ENCODE results near the gene MAFG. TPM values are rescaled to one million over a fixed set of nuclear protein-coding genes. Genes with fewer than 3 reads are reported as not detected.

MAFG gene
- total RNA-seq, 4 donors from 2014 or later: 10.0 to 26.6 (median 23.5) TPM

GRCh38 chr17:81878294-81878693 is 49.2 kb downstream of the MAFG start:
- Histone ChIP-seq H3K9me3 (no peaks in the 10 kb centered on the region), H3K27ac (peak overlapping the region in 3 of 4 donors; percentile 34 to 69 (median 60)), H3K4me3 (no peak overlapping the region), H3K36me3 (peaks cover 0 to 51% (median 0%) of the 10 kb centered on the region in 3 donors), H3K27me3 (no peaks in the 10 kb centered on the region), H3K4me1 (peaks cover 0 to 9% (median 0%) of the 10 kb centered on the region in 3 donors)
- TF ChIP-seq CTCF (IDR thresholded peaks at IDR 0.05) (no peak), POLR2A (IDR thresholded peaks at IDR 0.05) (no peak)
- WGBS, 2 donors: 80 to 82% methylated on average over 3 of the region's 3 CpGs
- intact Hi-C loops (cut with DNase I): no loop called here
- no peak for DNase-seq

- H3K9me3 ChIP-seq: no peaks in the 10 kb centered on the region
- H3K27me3 ChIP-seq: no peaks in the 10 kb centered on the region
- WGBS, 2 donors: 89 to 92% methylated on average over 4 to 5 of the region's 5 CpGs
- H3K4me3 ChIP-seq: no peak overlapping the region
- TF ChIP-seq CTCF (IDR thresholded peaks at IDR 0.05) (no peak), POLR2A (IDR thresholded peaks at IDR 0.05) (no peak)
- H3K4me1 ChIP-seq: peaks cover 0 to 16% (median 4%) of the 10 kb centered on the region in 3 donors
- peaks cover 0 to 43% (median 0%) of the 10 kb centered on the region in 3 donors for H3K36me3 ChIP-seq
- no peak for DNase-seq
- no peak overlapping the region for H3K27ac ChIP-seq
- intact Hi-C loops (cut with DNase I): no loop called here
Observed at GRCh38 chr17:81877569-81877968, 50.0 kb downstream of the MAFG start.

- peaks cover 30 to 67% (median 42%) of the 10 kb centered on the region in 3 donors for H3K4me1 ChIP-seq
- H3K9me3 ChIP-seq: no peaks in the 10 kb centered on the region
- no peaks in the 10 kb centered on the region for H3K27me3 ChIP-seq
- peak overlapping the region; percentile 71 to 89 (median 78) for H3K4me3 ChIP-seq
- H3K27ac ChIP-seq: peak overlapping the region; percentile 95 to 100 (median 98)
- WGBS, 2 donors: 1% methylated on average over 15 of the region's 86 CpGs; no CpG with 5 or more reads in 1 of the 2 donors
- DNase-seq: no peak
- TF ChIP-seq POLR2A (IDR thresholded peaks at IDR 0.05) (peak in 3 of 4 donors; percentile 87 to 98 (median 93)), CTCF (IDR thresholded peaks at IDR 0.05) (peak in 4 of 6 experiments; percentile 5 to 64 (median 21))
- intact Hi-C loops (cut with DNase I): no loop called here
- peaks cover 11 to 27% (median 22%) of the 10 kb centered on the region in 3 donors for H3K36me3 ChIP-seq
Observed at GRCh38 chr17:81871387-81872230, 55.9 kb downstream of the MAFG start.

GRCh38 chr17:81870981-81871386 is 56.6 kb downstream of the MAFG start, which contains the start of gene ARHGDIA:
TSS of gene ARHGDIA (minus strand) at chr17:81871337. CDS start at chr17:81869930, 1,407 bp downstream.
- intact Hi-C loops (cut with DNase I): no loop called here
- no peak for TF ChIP-seq CTCF (IDR thresholded peaks at IDR 0.05)
- no peak for TF ChIP-seq POLR2A (IDR thresholded peaks at IDR 0.05)

More at GRCh38 chr17:81870981-81871386, 56.6 kb downstream of the MAFG start, which contains the start of gene ARHGDIA:
- peak; percentile 82 for DNase-seq
- H3K27ac ChIP-seq: peak within 1 kb of the TSS; percentile 95 to 100 (median 98)
- no peaks in the 10 kb centered on the region for H3K9me3 ChIP-seq
- peaks cover 30 to 74% (median 46%) of the 10 kb centered on the region in 3 donors for H3K4me1 ChIP-seq
- no CpG with 5 or more reads among the region's 64 CpGs for WGBS, 2 donors
- peaks cover 11 to 33% (median 22%) of the 10 kb centered on the region in 3 donors for H3K36me3 ChIP-seq
- H3K4me3 ChIP-seq: peak within 1 kb of the TSS; percentile 71 to 89 (median 78)
- H3K27me3 ChIP-seq: no peaks in the 10 kb centered on the region
